ENCODE measurements around the gene ST6GALNAC2. TPM values are rescaled to one million over a fixed set of nuclear protein-coding genes. Genes with fewer than 3 reads are reported as not detected.
"Not testable (repeated sequence)": the region's sequence is repeated elsewhere in the genome, so short reads cannot be mapped to it uniquely, and the experiment has no call there.

ST6GALNAC2 gene
- polyA plus RNA-seq, 3 donors: 8.5 to 9.9 (median 9.6) TPM

GRCh38 chr17:76530095-76530723 is 55.5 kb downstream of the ST6GALNAC2 start:
- no peak for DNase-seq (ENCODE audit: low read depth in 3 of 3, low spot score in 2 of 3)

DNA sequence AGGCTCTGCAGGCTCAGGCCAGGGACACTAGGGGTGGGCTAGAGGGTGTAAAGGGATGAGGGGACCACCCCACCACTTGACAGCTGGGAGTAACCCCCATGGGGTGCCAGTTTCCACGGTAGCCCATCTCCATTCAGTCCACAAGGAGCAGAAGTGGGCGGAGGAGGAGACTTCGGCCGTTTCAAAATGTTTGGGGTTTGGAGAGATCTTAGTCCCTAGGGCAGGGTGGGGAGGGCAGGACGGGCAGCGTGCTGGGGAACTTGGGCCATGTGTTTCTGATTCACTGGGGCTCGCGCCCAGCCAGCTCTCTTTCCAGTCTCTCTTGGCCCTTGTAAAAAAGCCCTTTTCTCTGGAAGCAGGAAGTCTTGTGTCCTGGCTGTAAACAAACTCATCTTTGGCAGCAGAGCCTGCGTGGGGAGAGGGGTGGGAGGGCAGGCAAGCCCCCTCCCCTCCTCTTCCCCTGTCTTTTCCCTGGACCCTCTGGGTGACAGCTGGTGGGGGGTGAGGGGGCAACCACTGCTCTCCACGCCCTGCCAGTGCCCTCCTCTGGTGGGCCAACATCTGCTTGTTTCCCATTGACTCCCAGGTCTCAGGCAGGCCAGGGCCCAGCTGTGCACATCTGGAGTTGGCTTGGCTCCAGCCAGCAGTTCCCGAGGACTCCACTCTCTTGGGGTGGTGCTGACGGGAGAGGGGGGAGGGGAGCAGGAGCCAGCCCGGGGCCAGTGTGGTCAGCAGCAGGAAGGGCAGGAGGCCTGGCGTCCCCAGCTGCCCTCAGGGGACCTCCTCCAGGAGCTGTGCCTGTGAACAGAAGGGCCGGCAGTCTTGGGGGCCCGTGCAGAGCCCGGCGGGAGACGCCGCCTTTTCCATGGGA is 56.2 kb downstream of the ST6GALNAC2 start:
- peak in 1 of 3 donors; percentile 72 for DNase-seq (ENCODE audit: low read depth in 3 of 3, low spot score in 2 of 3)

DNA sequence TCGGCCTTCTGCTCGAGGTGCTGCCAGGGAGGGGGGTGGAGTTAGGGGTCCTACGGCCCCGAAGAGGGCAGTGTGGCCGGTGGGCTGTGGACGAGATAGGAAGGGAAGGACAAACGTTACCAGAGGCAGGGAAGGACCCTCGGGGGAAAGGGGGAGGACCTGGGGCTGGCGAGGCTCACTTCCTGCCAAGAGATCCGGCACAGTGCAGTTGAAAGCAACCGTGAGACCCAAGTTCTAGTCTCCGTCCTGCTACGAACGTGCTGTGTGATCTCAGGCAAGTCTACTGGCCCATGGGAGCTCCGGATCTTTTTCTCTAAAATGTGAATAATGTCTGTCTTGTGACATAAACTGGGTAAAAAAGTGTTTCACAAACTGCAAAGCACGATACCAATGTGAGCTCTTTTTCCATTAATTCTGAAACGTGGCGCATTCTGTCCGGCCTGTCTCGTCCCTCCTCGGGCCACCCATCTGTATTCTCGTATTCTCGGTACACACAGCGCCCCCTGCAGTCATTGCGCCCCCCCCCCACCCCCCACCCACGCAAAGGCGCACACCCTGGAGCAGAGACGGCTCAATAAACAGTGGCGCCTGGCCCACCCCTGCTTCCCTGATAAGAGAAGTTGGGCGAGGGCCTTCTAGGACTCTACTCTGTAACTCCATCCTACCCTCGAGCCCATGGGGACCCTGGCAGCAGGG is 57.0 kb downstream of the ST6GALNAC2 start:
- no peak for DNase-seq (ENCODE audit: low read depth in 3 of 3, low spot score in 2 of 3)

- no peak for DNase-seq (ENCODE audit: low read depth in 3 of 3, low spot score in 2 of 3)
Measured at GRCh38 chr17:76528156-76528527, 57.5 kb downstream of the ST6GALNAC2 start.

GRCh38 chr17:76527430-76528111 is 58.1 kb downstream of the ST6GALNAC2 start:
- no peak for DNase-seq (ENCODE audit: low read depth in 3 of 3, low spot score in 2 of 3)

GRCh38 chr17:76527016-76527415 is 58.6 kb downstream of the ST6GALNAC2 start:
- DNase-seq (ENCODE audit: low read depth in 3 of 3, low spot score in 2 of 3): not testable (repeated sequence)

DNA sequence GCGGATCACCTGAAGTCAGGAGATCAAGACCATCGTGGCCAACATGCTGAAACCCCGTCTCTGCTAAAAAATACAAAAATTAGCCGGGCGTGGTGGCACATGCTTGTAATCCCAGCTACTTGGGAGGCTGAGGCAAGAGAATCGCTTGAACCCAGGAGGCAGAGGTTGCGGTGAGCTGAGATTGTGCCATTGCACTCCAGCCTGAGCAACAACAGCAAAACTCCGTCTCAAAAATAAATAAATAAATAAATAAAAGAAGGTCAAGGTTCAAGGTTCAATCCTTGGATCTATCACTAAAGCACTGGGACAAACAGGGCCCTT is 60.2 kb downstream of the ST6GALNAC2 start:
- not testable (repeated sequence) for DNase-seq (ENCODE audit: low read depth in 3 of 3, low spot score in 2 of 3)

GRCh38 chr17:76524598-76525512 is 60.8 kb downstream of the ST6GALNAC2 start:
- no peak for DNase-seq (ENCODE audit: low read depth in 3 of 3, low spot score in 2 of 3)

DNA sequence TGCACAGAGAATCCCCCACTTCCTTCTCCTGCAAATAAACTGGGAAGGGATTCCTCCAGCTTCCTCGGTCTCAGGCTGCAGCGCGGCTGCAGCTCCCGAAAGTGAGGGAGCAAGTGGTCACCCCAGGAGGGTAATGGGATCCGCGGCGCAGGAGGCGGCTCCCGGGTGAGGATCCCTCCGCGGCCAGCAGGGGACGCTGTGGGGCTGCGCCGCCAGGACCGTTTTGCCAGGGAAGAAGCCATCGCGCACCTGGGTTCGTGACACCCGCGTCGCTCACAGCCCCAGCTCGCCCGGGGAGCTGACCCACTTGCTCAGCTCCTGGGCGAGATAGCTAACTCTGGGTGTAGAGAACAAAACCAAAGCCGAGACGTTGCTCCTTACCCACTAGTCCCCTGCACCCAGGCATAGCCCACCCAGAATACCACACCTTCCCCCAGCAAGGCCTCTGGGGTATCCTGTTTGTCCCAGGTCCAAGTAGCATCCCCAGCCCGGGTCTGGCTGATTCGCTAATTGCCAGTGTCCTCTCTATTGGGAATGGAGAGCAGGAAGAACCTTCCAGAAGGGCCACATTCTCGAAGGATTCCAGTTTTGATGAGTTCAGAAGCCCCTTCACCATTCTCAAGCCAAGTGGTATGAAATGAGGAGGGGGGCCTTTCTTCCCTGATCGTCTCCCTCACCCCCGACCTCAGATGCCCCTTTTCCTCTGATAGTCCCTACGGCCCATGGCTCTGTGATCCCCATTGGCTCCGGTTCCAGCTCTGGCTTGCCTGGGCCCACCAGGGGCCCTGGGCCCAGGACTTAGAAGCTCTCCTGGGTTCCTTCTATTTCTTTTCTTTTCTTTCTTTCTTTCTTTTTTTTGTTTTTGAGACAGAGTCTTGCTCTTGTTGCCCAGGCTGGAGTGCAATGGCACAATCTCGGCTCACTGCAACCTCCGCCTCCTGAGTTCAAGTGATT is 62.3 kb downstream of the ST6GALNAC2 start:
- DNase-seq (ENCODE audit: low read depth in 3 of 3, low spot score in 2 of 3): no peak

DNA sequence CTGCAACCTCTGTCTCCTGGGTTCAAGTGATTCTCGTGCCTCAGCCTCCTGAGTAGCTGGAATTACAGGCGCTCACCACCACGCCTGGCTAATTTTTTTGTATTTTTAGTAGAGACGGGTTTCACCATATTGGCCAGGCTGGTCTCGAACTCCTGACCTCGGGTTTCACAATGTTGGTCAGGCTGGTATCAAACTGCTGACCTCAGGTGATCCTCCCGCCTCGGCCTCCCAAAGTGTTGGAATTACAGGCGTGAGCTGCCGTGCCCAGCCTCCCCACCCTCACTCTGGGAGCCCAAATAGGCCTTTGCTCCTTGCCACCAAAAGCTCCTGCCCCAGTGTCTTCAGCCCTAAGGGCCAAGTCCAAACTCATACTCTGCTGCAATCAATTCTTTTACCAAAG is 64.0 kb downstream of the ST6GALNAC2 start:
- not testable (repeated sequence) for DNase-seq (ENCODE audit: low read depth in 3 of 3, low spot score in 2 of 3)

DNA sequence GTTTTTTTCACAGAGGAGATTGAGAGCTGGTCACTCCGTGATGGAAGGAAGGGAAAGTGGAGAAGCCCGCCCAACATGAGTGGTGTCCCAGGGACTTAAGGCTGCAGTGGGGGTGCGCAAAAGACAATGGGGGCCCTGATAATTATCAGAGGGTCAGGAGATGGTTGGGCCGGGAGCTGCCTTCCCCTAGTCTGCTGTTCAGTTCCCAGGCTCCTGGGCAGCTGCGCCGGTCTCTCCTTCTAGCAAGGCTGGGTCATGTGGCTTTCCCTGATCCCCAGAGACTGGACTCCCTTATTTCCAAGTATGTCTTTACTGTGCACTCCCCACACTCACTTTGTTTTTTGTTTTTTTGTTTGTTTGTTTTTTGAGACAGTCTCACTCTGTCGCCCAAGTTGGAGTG is 64.4 kb downstream of the ST6GALNAC2 start:
- DNase-seq (ENCODE audit: low read depth in 3 of 3, low spot score in 2 of 3): no peak

DNA sequence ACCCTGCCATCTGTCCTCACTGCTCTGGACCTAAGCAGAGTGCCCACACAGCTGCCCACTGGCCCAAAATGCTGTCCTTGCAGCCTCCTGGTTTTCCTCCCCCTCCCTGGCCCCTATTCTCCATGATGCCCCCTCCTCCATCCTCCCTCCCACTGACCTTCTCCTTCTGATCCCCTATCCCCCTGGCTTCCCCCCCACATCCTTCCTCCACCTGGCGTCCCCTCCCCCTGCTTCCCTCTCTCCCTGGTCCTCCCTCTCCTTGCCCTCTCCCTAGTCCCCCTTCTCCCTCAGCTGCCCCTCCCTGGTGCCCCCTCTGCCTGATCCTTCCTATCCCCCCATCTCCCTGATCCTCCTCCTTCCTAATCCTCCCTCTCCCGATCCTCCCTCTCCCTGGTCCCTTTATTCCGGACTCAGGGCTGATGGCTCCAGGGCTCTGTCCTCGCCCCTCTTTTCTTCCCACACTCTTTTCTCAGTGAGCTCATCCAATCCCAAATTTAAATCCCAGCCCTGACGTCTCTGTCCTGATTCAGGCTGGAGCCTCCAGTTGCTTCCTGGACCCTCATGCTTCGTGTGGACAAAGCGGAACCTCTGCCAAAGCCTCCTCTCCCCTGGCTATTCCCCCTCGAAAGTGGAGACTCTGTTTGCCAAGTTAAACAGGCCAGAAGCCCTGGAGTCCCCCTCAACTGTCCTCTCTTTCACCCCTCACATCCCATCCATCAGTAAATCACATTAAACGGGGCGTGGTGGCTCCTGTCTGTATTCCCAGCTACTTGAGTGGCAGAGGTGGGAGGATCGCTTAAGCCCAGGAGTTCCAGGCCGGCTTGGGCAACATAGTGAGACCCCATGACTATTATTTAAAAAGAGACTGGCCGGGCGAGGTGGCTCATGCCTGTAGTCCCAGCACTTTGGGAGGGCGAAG is 66.4 kb downstream of the ST6GALNAC2 start:
- DNase-seq (ENCODE audit: low read depth in 3 of 3, low spot score in 2 of 3): no peak

DNA sequence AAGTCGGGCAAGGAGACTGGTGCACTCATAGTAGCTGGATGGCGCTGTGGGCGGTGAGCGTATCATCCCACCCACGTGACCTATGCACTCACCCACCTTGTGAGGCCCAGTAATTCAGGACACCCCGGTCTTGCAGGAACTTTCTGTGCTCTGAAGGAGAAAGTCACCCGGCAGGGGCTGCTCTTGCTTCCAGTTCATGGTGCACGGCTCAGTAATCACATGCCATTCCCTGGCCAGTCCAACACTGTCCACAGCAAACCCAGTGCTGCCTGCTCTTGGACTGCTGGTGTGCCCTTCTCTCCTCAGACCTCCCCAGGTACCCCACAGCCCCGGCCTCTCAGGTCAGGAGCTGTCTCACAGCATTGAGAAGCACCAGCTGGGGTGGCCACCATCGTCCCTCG is 68.0 kb downstream of the ST6GALNAC2 start:
- no peak for DNase-seq (ENCODE audit: low read depth in 3 of 3, low spot score in 2 of 3)

Other genes starting within 250 kb of the ST6GALNAC2 start
- 10 to 100 TPM; 81.1 to 85.4 (median 83.9) TPM for gene PRPSAP1, start 231.9 kb downstream of the ST6GALNAC2 start, polyA plus RNA-seq (ENCODE audit: insufficient read length in 3 of 3)
- gene SPHK1, start 201.3 kb downstream of the ST6GALNAC2 start, polyA plus RNA-seq (ENCODE audit: insufficient read length in 3 of 3): 1 to 10 TPM; 1.7 to 2.5 (median 2.3) TPM
- gene UBE2O, start 132.7 kb downstream of the ST6GALNAC2 start, polyA plus RNA-seq (ENCODE audit: insufficient read length in 3 of 3): 10 to 100 TPM; 23.6 to 26.5 (median 25.1) TPM
- gene AANAT, start 118.3 kb downstream of the ST6GALNAC2 start, polyA plus RNA-seq (ENCODE audit: insufficient read length in 3 of 3): under 1 TPM in 1 of 3 donors, not detected in 2; 0.35 TPM
- gene RHBDF2, start 84.4 kb downstream of the ST6GALNAC2 start, polyA plus RNA-seq (ENCODE audit: insufficient read length in 3 of 3): 1 to 10 TPM; 5.6 to 7.2 (median 5.7) TPM
- gene CYGB, start 48.2 kb downstream of the ST6GALNAC2 start, polyA plus RNA-seq (ENCODE audit: insufficient read length in 3 of 3): 10 to 100 TPM in 2 of 3 donors, 1 to 10 TPM in 1; 9.2 to 13.4 (median 11.1) TPM
- 1 to 10 TPM; 2.2 to 3.7 (median 3.0) TPM for gene PRCD, start 45.8 kb downstream of the ST6GALNAC2 start, polyA plus RNA-seq (ENCODE audit: insufficient read length in 3 of 3)
- under 1 TPM; 0.18 to 0.43 (median 0.25) TPM for gene ST6GALNAC1, start 57.9 kb upstream of the ST6GALNAC2 start, polyA plus RNA-seq (ENCODE audit: insufficient read length in 3 of 3)
- gene MXRA7, start 125.1 kb upstream of the ST6GALNAC2 start, polyA plus RNA-seq (ENCODE audit: insufficient read length in 3 of 3): 100 to 1,000 TPM; 107 to 119 (median 114) TPM
- 10 to 100 TPM; 21.1 to 25.8 (median 21.9) TPM for gene JMJD6, start 140.7 kb upstream of the ST6GALNAC2 start, polyA plus RNA-seq (ENCODE audit: insufficient read length in 3 of 3)
- 10 to 100 TPM; 43.3 to 47.3 (median 44.8) TPM for gene METTL23, start 141.0 kb upstream of the ST6GALNAC2 start, polyA plus RNA-seq (ENCODE audit: insufficient read length in 3 of 3)
- gene SRSF2, start 151.5 kb upstream of the ST6GALNAC2 start, polyA plus RNA-seq (ENCODE audit: insufficient read length in 3 of 3): 100 to 1,000 TPM; 395 to 434 (median 415) TPM
- gene MFSD11, start 152.3 kb upstream of the ST6GALNAC2 start, polyA plus RNA-seq (ENCODE audit: insufficient read length in 3 of 3): 10 to 100 TPM; 24.6 to 27.7 (median 25.6) TPM